K562 (cell line): ENCODE data around the gene POLL. TPM values are rescaled to one million over a fixed set of nuclear protein-coding genes. Genes with fewer than 3 reads are reported as not detected.

Experiments
- ATAC-seq: fragments of 200-7000 bp; cut with Tn5 transposase; 3 replicates; pipeline ENCODE4 v1.9.1; 2020; ENCODE audit warnings: moderate library complexity
- BruUV-seq: library from RNA; stranded (reverse); fragments of 400-500 nt; replicated peaks from 2 replicates; lab custom pipeline; 2021; lab: Mats Ljungman, UMichigan
- CTCF ChIA-PET: fragments of 300-600 bp; formaldehyde crosslinking; extraction: SDS; loops from one replicate; lab custom pipeline; 2021; ENCODE audit warnings: low intra/inter-chr PET ratio; lab: Yijun Ruan, JAX
- POLR2A ChIA-PET: fragments of 300-600, 350-650 bp; sonication (Branson Sonifier 250); formaldehyde crosslinking; extraction: SDS; loops from one replicate; lab custom pipeline; 2021; ENCODE audit warnings: antibody characterized with exemption, inconsistent platforms; lab: Yijun Ruan, JAX
- DNase-seq, 4 experiments: peaks; one replicate each; pipeline versions ENCODE4 v3.0.0 to v3.0.0-alpha.2; 2011 to 2018; ENCODE audit warnings: low spot score in 3 of 4, mixed read lengths in 3 of 4; ENCODE audit errors: extremely low read depth in 1 of 4
- FAIRE-seq: peaks from 2 replicates; lab custom pipeline; 2011; peaks lifted over from hg19 to GRCh38; lab: Jason Lieb, UNC
- H2AFZ ChIP-seq: 2 replicates; pipeline ENCODE4 v1.6.0; 2011; ENCODE audit warnings: low read depth, low read length, control low read depth, inconsistent platforms
- H3K27ac ChIP-seq: fragments of 200-600 bp; 3 replicates; pipeline ENCODE4 v1.8.0; 2011; ENCODE audit warnings: low read depth, mild to moderate bottlenecking, control low read depth, inconsistent platforms, low read length, moderate library complexity, mixed read lengths; ENCODE audit errors: extremely low read depth
- H3K27me3 ChIP-seq, 2 experiments: fragments of 300-600 bp in 1 of 2; 2 replicates in 1 of 2; 3 replicates in 1 of 2; pipeline versions ENCODE4 v1.6.0 to v1.8.0; 2011; ENCODE audit warnings: inconsistent platforms in 2 of 2, low read length in 2 of 2, mild to moderate bottlenecking in 1 of 2, mixed read lengths in 1 of 2, moderate library complexity in 1 of 2; ENCODE audit not compliant: control insufficient read depth in 2 of 2, insufficient read depth in 2 of 2
- H3K36me3 ChIP-seq: fragments of 300-600 bp; 3 replicates; pipeline ENCODE4 v1.8.0; 2011; ENCODE audit warnings: mild to moderate bottlenecking, low read length, inconsistent platforms; ENCODE audit not compliant: control insufficient read depth, insufficient read depth
- H3K4me1 ChIP-seq, 2 experiments: fragments of 200-600 bp in 1 of 2; replicated peaks in 1 of 2; 2 replicates in 1 of 2; 3 replicates in 1 of 2; pipeline versions ENCODE4 v1.5.1 to v1.8.0; 2011; ENCODE audit warnings: inconsistent platforms in 2 of 2, low read length in 2 of 2, mild to moderate bottlenecking in 1 of 2, mixed read lengths in 1 of 2, moderate library complexity in 1 of 2; ENCODE audit not compliant: control insufficient read depth in 2 of 2, insufficient read depth in 2 of 2
- H3K4me2 ChIP-seq: 2 replicates; pipeline ENCODE4 v1.6.1; 2011; ENCODE audit warnings: low read length, control low read depth, inconsistent platforms, mixed read lengths; ENCODE audit not compliant: insufficient read depth
- H3K4me3 ChIP-seq: fragments of 200-600 bp; sonication (generic), shearing (Covaris generic); 2 replicates; pipeline ENCODE4 v1.5.1; 2016; ENCODE audit warnings: control low read depth, inconsistent platforms
- H3K79me2 ChIP-seq: fragments of 200-600 bp; 3 replicates; pipeline ENCODE4 v1.8.0; 2011; ENCODE audit warnings: low read length, inconsistent platforms; ENCODE audit not compliant: control insufficient read depth, insufficient read depth
- H3K9ac ChIP-seq, 2 experiments: 2 replicates each; pipeline versions ENCODE4 v1.6.0 to v1.6.1; 2011; ENCODE audit warnings: low read depth in 2 of 2, low read length in 2 of 2, control low read depth in 1 of 2, inconsistent platforms in 1 of 2, mild to moderate bottlenecking in 1 of 2, mixed read lengths in 1 of 2; ENCODE audit not compliant: insufficient read depth in 1 of 2
- H3K9me1 ChIP-seq: one replicate; pipeline ENCODE4 v1.6.0; 2011; ENCODE audit warnings: inconsistent platforms, mild to moderate bottlenecking, low read length, moderate library complexity; ENCODE audit not compliant: control insufficient read depth, insufficient read depth
- H3K9me3 ChIP-seq: replicated peaks from 2 replicates; pipeline ENCODE4 v1.5.1; 2011; ENCODE audit warnings: low read depth, low read length, inconsistent platforms; ENCODE audit not compliant: control insufficient read depth, insufficient read depth
- H4K20me1 ChIP-seq: replicated peaks from 2 replicates; pipeline ENCODE4 v1.6.1; 2011; ENCODE audit warnings: low read length, inconsistent platforms, mixed read lengths; ENCODE audit not compliant: control insufficient read depth, insufficient read depth
- C11orf30 ChIP-seq: fragments of 450-650 bp; IDR thresholded peaks from 2 replicates; pipeline ENCODE4 v1.6.1; 2016; ENCODE audit warnings: low read depth, mild to moderate bottlenecking
- CREM ChIP-seq: IDR thresholded peaks from 2 replicates; pipeline ENCODE4 v1.6.1; 2014; ENCODE audit warnings: antibody characterized with exemption, low read depth
- CTBP1 ChIP-seq: fragments of 450-650 bp; IDR thresholded peaks from 2 replicates; pipeline ENCODE4 v1.6.1; 2016; ENCODE audit warnings: borderline replicate concordance
- ETV1 ChIP-seq: fragments of 450-650 bp; conservative IDR thresholded peaks from 2 replicates; pipeline ENCODE4 v1.6.1; 2016; ENCODE audit warnings: missing genetic modification characterization, control low read depth, low read depth, missing compliant biosample characterization
- JUND ChIP-seq, 2 experiments: IDR thresholded peaks; 2 replicates in 1 of 2; 3 replicates in 1 of 2; pipeline ENCODE4 v1.6.1; 2011; ENCODE audit warnings: borderline replicate concordance in 2 of 2, low read depth in 2 of 2, low read length in 2 of 2, improper control_type of control experiment in 1 of 2, missing biosample characterization in 1 of 2, missing genetic modification characterization in 1 of 2, missing genetic modification reagents in 1 of 2
- MCM7 ChIP-seq, 2 experiments: fragments of 450-650 bp; IDR thresholded peaks; 2 replicates each; pipeline ENCODE4 v1.6.1; 2016 to 2018
- MECOM ChIP-seq: fragments of 250-450 bp; sonication (Bioruptor Pico); IDR thresholded peaks from 2 replicates; pipeline ENCODE4 v1.8.0; 2022; ENCODE audit warnings: inconsistent platforms
- MTA2 ChIP-seq: fragments of 450-650 bp; IDR thresholded peaks from 2 replicates; pipeline ENCODE4 v1.6.1; 2016; ENCODE audit warnings: low read depth
- PKNOX1 ChIP-seq: fragments of 450-650 bp; IDR thresholded peaks from 2 replicates; pipeline ENCODE4 v1.6.1; 2016
- POLR2AphosphoS5 ChIP-seq: IDR thresholded peaks from 2 replicates; pipeline ENCODE4 v1.6.1; 2011; ENCODE audit warnings: mild to moderate bottlenecking, low read depth, low read length, moderate library complexity; ENCODE audit not compliant: control insufficient read depth, insufficient read depth
- SIX5 ChIP-seq, 2 experiments: IDR thresholded peaks; 2 replicates each; pipeline ENCODE4 v1.6.1; 2011; ENCODE audit warnings: low read length in 2 of 2, borderline replicate concordance in 1 of 2, low read depth in 1 of 2, mild to moderate bottlenecking in 1 of 2, moderate library complexity in 1 of 2; ENCODE audit not compliant: insufficient read depth in 1 of 2
- SOX6 ChIP-seq: fragments of 450-650 bp; IDR thresholded peaks from 2 replicates; pipeline ENCODE4 v1.6.1; 2014; ENCODE audit warnings: mild to moderate bottlenecking
- TAL1 ChIP-seq: fragments of 450-650 bp; IDR thresholded peaks from 2 replicates; pipeline ENCODE4 v1.6.1; 2016; ENCODE audit warnings: mild to moderate bottlenecking
- TBL1XR1 ChIP-seq, 2 experiments: IDR thresholded peaks; 2 replicates each; pipeline ENCODE4 v1.6.1; 2012; ENCODE audit warnings: improper control_type of control experiment in 2 of 2, low read length in 2 of 2, mild to moderate bottlenecking in 1 of 2
- TSHZ1 ChIP-seq: fragments of 250-450 bp; sonication (Bioruptor Pico); IDR thresholded peaks from 2 replicates; pipeline ENCODE4 v1.4.0; 2020; ENCODE audit warnings: mild to moderate bottlenecking, moderate library complexity
- ZNF316 ChIP-seq: fragments of 450-650 bp; IDR thresholded peaks from 2 replicates; pipeline ENCODE4 v1.6.1; 2016
- WGBS: fragments of 100-300 bp; shearing (Covaris generic); methylation state at CpG from one replicate; pipeline ENCODE4 v1.1.6; 2016; ENCODE audit warnings: low coverage, mixed read lengths; ENCODE audit not compliant: insufficient coverage; ENCODE audit errors: missing lambda C conversion rate; 5-methylcytosine and 5-hydroxymethylcytosine counted together
- in situ Hi-C: fragments of 300-500 bp; cut with MboI; formaldehyde crosslinking; loops from 4 replicates; pipeline ENCODE4 v1.15.0; 2018; ENCODE audit warnings: inconsistent platforms, mixed read lengths
- intact Hi-C: fragments of 100-400 bp; cut with micrococcal nuclease; formaldehyde crosslinking; loops from 2 replicates; pipeline ENCODE4 v1.14.2; 2022
- polyA plus RNA-seq, 8 experiments: library from polyadenylated mRNA; depleted of rRNA in 4 of 8; stranded (reverse) in 5 of 8; unstranded in 3 of 8; fragments of >200 nt; fragmentation: Nextera tagmentation in 2 of 8; fragmentation: Illumina TruSeq in 1 of 8; extraction: Ambion mirVana in 2 of 8; extraction: Trizol in 1 of 8; gene quantifications; 2 replicates each; pipeline versions ENCODE4 v1.2.1 to v1.2.3, GENCODE V29; 2011 to 2014; ENCODE audit warnings: inconsistent platforms in 1 of 8, missing spikeins in 1 of 8
- total RNA-seq, 7 experiments: library from RNA; depleted of rRNA in 6 of 7; stranded (reverse); fragments of >200 nt in 6 of 7; fragmentation: Illumina TruSeq in 2 of 7; extraction: Trizol in 2 of 7; gene quantifications; 2 replicates each; pipeline versions ENCODE4 v1.2.1 to v1.2.3, GENCODE V29; 2011 to 2021; ENCODE audit warnings: low replicate concordance in 1 of 7
- TF ChIP-seq, protein P1 (sequence below): IDR thresholded peaks from 2 replicates; pipeline ENCODE4 v1.6.1; 2011; ENCODE audit not compliant: insufficient read length; ENCODE audit errors: extremely low read depth

The POLL gene
- total and polyA plus RNA-seq, 9 of the 15 experiments (the other 6 are each of a cell fraction or from before 2014, with no cell fraction given) = 1.2 to 18.7 (median 10.9) TPM

DNA sequence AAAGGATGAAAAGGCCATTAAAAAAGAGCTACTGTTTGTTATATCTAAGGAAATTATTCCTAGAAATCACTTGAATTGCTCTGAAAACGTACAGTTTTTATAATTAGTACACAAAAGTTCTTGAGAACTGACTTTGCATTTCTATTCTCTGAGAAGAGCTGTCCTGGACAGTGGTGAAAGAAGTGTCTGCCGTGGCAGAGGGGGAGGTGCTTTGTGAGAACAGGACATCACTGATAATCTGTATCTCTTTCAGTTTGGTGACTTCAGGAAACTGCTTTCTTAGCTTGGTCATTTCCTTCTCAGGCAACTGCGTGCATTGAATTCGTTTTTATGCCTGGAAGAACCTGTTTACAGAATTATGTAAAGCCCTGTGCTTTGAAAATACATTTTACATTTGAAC is 52.1 kb downstream of the POLL start:
- ATAC-seq = peak; percentile 98
- intact Hi-C loops (loop anchor here (2.0 kb wide), 1 partner anchor 41 kb away; no protein-coding TSS in a partner anchor), in situ Hi-C loops (no loop called here)
- H3K79me2 ChIP-seq = no peaks in the 10 kb centered on the region
- H3K9me1 ChIP-seq = no peaks in the 10 kb centered on the region
- H3K27me3 ChIP-seq = no peaks in the 10 kb centered on the region
- H3K9me3 ChIP-seq = no peaks in the 10 kb centered on the region
- ChIA-PET POLR2A (interaction anchor here (1.0 to 1.9 kb wide), 2 partner anchors 9 to 10 kb away, joined by 3 to 5 read pairs; no protein-coding TSS in a partner anchor), CTCF (interaction anchor here (0.6 kb wide), 2 partner anchors 184 to 322 kb away, joined by 3 to 4 read pairs; no protein-coding TSS in a partner anchor)
- H3K4me1 ChIP-seq = peaks cover 0 to 16% of the 10 kb centered on the region in 2 experiments; a peak in 3 of 5 replicates
- H3K36me3 ChIP-seq = no peaks in the 10 kb centered on the region
- H3K9ac ChIP-seq = peak overlapping the region in 1 of 2 experiments; percentile 27; a peak in 1 of 4 replicates
- peak; percentile 87 for FAIRE-seq
- H3K27ac ChIP-seq = peak overlapping the region; percentile 77
- DNase-seq = peak in 3 of 4 experiments; percentile 14 to 85 (median 76)
- no peak overlapping the region; the same call in 1 of the 2 replicates for H3K4me3 ChIP-seq
- BruUV-seq = no TSS peak
- WGBS = 0% methylated on average over 4 of the region's 4 CpGs
- peak overlapping the region; percentile 40; the same call in 1 of the 2 replicates for H3K4me2 ChIP-seq
- no peaks in the 10 kb centered on the region for H4K20me1 ChIP-seq
- peak overlapping the region; percentile 46; the same call in 1 of the 2 replicates for H2AFZ ChIP-seq
- no peak for TF ChIP-seq MCM7 (IDR thresholded peaks at IDR 0.05)
- TF ChIP-seq ZNF316 = peak; percentile 26
- peak; percentile 45; the same call in 1 of the 2 replicates for TF ChIP-seq SOX6
- peak; percentile 37; the same call in 1 of the 2 replicates for TF ChIP-seq POLR2AphosphoS5
- TF ChIP-seq CREM = peak; percentile 43; the same call in 1 of the 2 replicates
- TF ChIP-seq SIX5 (IDR thresholded peaks at IDR 0.05; ENCODE audit: borderline replicate concordance in 1 of 2, insufficient read depth in 1 of 2, low read depth in 1 of 2, low read length in 2 of 2) = no peak
- peak; percentile 51 for TF ChIP-seq C11orf30
- peak; percentile 43; the same call in 1 of the 2 replicates for TF ChIP-seq JUND (IDR thresholded peaks at IDR 0.05; ENCODE audit: borderline replicate concordance, low read depth, low read length)
- TF ChIP-seq JUND (tag; IDR thresholded peaks at IDR 0.05; ENCODE audit: borderline replicate concordance, low read depth, low read length) = no peak; the same call in 2 of the 3 replicates
- TF ChIP-seq TBL1XR1 (IDR thresholded peaks at IDR 0.05; ENCODE audit: low read length in 2 of 2) = peak in 1 of 2 experiments; percentile 80; a peak in 1 of 4 replicates
- 0 out of 2 replicates have a peak, but pooled peaks have one; percentile 11 for TF ChIP-seq ETV1 (tag)
- peak; percentile 43; the same call in 1 of the 2 replicates for TF ChIP-seq CTBP1
- TF ChIP-seq MTA2 = no peak
- TF ChIP-seq TAL1 = peak; percentile 56
- TF ChIP-seq MECOM (CRISPR knock-in tag) = peak; percentile 66; the same call in 1 of the 2 replicates
- no peak for TF ChIP-seq TSHZ1 (CRISPR knock-in tag)
- TF ChIP-seq, protein P1, sequence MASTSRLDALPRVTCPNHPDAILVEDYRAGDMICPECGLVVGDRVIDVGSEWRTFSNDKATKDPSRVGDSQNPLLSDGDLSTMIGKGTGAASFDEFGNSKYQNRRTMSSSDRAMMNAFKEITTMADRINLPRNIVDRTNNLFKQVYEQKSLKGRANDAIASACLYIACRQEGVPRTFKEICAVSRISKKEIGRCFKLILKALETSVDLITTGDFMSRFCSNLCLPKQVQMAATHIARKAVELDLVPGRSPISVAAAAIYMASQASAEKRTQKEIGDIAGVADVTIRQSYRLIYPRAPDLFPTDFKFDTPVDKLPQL = no peak
- peak; percentile 42; the same call in 1 of the 2 replicates for TF ChIP-seq PKNOX1
